ENCODE measurements around the gene ATP2C1.

Gene ATP2C1

DNA sequence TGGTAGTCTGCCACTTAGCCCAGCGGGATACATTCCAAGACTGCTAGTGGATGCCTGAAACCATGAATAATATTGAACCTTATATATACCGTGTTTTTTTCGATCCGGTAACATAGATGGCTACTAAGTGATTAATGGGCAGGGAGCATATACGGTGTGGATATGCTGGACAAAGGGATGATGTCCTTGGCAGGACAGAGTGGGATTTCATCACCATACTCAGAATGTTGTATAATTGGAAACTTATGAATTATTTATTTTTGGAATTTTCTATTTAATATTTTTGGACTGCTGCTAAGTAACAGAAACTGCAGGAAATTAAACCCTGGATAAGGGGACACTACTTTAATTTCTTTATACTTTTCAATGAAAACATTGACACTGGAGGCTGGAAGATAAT is 79.5 kb downstream of the ATP2C1 start:
- peaks cover 8 to 17% of the 10 kb centered on the region in 2 experiments for H3K4me1 ChIP-seq (ENCODE audit: control insufficient read depth in 1 of 2, insufficient read depth in 1 of 2, low read depth in 1 of 2, low read length in 1 of 2)
- peaks cover 41% of the 10 kb centered on the region for H3K36me3 ChIP-seq
- no peak overlapping the region for H3K4me3 ChIP-seq (ENCODE audit: low read depth in 1 of 2, low read length in 1 of 2)
- no peaks in the 10 kb centered on the region for H3K9me3 ChIP-seq
- H3K27me3 ChIP-seq = no peaks in the 10 kb centered on the region
- no peak overlapping the region for H3K27ac ChIP-seq
- TF ChIP-seq, protein P1, sequence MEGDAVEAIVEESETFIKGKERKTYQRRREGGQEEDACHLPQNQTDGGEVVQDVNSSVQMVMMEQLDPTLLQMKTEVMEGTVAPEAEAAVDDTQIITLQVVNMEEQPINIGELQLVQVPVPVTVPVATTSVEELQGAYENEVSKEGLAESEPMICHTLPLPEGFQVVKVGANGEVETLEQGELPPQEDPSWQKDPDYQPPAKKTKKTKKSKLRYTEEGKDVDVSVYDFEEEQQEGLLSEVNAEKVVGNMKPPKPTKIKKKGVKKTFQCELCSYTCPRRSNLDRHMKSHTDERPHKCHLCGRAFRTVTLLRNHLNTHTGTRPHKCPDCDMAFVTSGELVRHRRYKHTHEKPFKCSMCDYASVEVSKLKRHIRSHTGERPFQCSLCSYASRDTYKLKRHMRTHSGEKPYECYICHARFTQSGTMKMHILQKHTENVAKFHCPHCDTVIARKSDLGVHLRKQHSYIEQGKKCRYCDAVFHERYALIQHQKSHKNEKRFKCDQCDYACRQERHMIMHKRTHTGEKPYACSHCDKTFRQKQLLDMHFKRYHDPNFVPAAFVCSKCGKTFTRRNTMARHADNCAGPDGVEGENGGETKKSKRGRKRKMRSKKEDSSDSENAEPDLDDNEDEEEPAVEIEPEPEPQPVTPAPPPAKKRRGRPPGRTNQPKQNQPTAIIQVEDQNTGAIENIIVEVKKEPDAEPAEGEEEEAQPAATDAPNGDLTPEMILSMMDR (IDR thresholded peaks at IDR 0.05) = no peak

DNA sequence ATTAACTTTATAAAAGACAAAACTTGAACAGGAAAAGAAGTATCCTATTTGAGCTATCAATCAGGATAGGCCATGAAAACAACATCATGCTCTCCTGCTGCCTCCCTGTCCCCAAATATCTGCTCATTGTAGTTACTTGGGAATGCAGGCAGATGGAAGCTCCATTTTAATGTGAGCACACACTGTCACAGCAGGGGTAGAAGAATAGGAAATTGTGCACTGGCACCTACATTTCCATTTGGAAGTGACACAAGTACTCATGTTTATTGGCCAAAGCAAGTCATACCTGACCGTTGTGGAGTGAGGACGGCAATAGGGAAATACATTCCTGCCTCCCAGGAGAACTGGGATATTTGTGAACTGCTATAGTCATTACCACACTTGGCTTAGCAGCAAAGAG is 80.3 kb downstream of the ATP2C1 start:
- TF ChIP-seq, protein P1 (IDR thresholded peaks at IDR 0.05) = no peak
- Histone ChIP-seq H3K4me1 (ENCODE audit: control insufficient read depth in 1 of 2, insufficient read depth in 1 of 2, low read depth in 1 of 2, low read length in 1 of 2) (peaks cover 8 to 17% of the 10 kb centered on the region in 2 experiments), H3K9me3 (no peaks in the 10 kb centered on the region), H3K4me3 (ENCODE audit: low read depth in 1 of 2, low read length in 1 of 2) (no peak overlapping the region), H3K27me3 (no peaks in the 10 kb centered on the region), H3K36me3 (peaks cover 36% of the 10 kb centered on the region), H3K27ac (no peak overlapping the region)

DNA sequence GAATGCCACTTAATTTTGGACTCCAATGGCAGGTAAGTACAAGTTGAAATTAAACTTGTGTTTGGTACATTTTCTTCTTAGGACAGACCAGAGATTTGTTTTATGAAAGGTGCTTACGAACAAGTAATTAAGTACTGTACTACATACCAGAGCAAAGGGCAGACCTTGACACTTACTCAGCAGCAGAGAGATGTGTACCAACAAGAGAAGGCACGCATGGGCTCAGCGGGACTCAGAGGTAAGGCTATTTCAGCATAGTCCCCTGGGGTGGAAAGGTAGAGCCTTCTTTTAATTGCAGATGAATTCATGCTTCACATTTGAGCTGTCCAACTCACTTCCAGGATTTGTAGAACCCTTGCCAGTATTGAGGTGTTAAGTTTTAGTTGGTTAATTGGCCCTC is 81.4 kb downstream of the ATP2C1 start:
- no peaks in the 10 kb centered on the region for H3K27me3 ChIP-seq
- no peak overlapping the region for H3K4me3 ChIP-seq (ENCODE audit: low read depth in 1 of 2, low read length in 1 of 2)
- TF ChIP-seq, protein P1 (IDR thresholded peaks at IDR 0.05) = no peak
- H3K36me3 ChIP-seq = peaks cover 31% of the 10 kb centered on the region
- H3K9me3 ChIP-seq = no peaks in the 10 kb centered on the region
- H3K4me1 ChIP-seq (ENCODE audit: control insufficient read depth in 1 of 2, insufficient read depth in 1 of 2, low read depth in 1 of 2, low read length in 1 of 2) = peaks cover 8 to 17% of the 10 kb centered on the region in 2 experiments
- no peak overlapping the region for H3K27ac ChIP-seq

DNA sequence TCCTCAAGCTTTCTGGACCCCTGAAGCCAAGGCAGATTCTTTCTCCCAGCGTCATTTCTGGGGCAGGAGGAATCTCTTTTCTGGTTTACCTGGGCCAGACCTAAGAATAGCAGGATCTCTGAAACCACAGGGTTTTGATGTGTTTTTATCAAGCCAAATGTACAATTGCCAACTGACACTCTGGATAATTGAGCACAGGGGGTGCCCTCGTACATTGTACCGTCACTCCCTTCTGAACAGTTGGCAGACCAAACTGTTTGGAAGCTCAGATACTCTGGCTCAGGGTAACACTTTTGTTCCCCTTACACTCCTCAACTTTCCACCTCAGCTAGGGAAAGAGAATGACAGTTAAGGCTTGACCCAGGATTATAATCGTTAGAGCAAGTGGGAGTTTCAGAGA is 82.8 kb downstream of the ATP2C1 start:
- Histone ChIP-seq H3K27me3 (no peaks in the 10 kb centered on the region), H3K4me1 (ENCODE audit: control insufficient read depth in 1 of 2, insufficient read depth in 1 of 2, low read depth in 1 of 2, low read length in 1 of 2) (peaks cover 8 to 17% of the 10 kb centered on the region in 2 experiments), H3K36me3 (peaks cover 30% of the 10 kb centered on the region), H3K27ac (no peak overlapping the region), H3K9me3 (no peaks in the 10 kb centered on the region), H3K4me3 (ENCODE audit: low read depth in 1 of 2, low read length in 1 of 2) (no peak overlapping the region)
- TF ChIP-seq, protein P1 (IDR thresholded peaks at IDR 0.05) = no peak

DNA sequence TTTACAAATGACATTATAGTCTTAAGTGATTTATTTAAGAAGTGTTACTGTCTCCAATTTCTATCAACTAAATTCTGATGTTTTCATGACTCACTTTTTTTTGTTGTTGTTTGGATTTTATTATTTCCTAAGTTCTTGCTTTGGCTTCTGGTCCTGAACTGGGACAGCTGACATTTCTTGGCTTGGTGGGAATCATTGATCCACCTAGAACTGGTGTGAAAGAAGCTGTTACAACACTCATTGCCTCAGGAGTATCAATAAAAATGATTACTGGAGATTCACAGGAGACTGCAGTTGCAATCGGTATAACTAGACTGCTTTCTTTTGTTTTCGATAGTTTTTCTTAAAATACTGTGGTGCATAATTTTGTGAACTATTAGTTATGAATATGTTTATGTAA is 85.2 kb downstream of the ATP2C1 start:
- Histone ChIP-seq H3K27ac (no peak overlapping the region), H3K36me3 (peaks cover 30% of the 10 kb centered on the region), H3K4me1 (ENCODE audit: control insufficient read depth in 1 of 2, insufficient read depth in 1 of 2, low read depth in 1 of 2, low read length in 1 of 2) (peaks cover 8 to 17% of the 10 kb centered on the region in 2 experiments), H3K27me3 (no peaks in the 10 kb centered on the region), H3K9me3 (no peaks in the 10 kb centered on the region), H3K4me3 (ENCODE audit: low read depth in 1 of 2, low read length in 1 of 2) (no peak overlapping the region)
- TF ChIP-seq, protein P1 (IDR thresholded peaks at IDR 0.05) = no peak

DNA sequence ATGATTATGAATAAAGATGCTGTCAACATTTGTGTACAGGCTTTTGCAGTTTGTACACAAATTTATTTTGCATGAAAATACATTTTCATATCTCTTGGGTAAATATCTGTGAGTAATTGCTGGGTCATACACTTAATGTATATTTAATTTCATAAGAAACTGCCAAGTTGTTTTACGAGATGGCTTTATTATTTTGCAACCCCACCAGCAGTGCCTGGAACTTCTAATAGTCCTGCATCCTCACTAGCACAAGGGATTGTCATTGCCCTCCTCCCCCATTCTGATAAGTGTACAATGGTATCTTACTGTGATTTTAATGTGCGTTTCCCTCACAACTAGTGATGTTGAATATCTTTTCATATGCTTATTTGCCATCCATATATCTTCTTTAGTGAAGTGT is 87.6 kb downstream of the ATP2C1 start:
- no peaks in the 10 kb centered on the region for H3K9me3 ChIP-seq
- no peak overlapping the region for H3K4me3 ChIP-seq (ENCODE audit: low read depth in 1 of 2, low read length in 1 of 2)
- H3K4me1 ChIP-seq (ENCODE audit: control insufficient read depth in 1 of 2, insufficient read depth in 1 of 2, low read depth in 1 of 2, low read length in 1 of 2) = peaks cover 0 to 6% of the 10 kb centered on the region in 2 experiments
- H3K27ac ChIP-seq = no peak overlapping the region
- H3K36me3 ChIP-seq = peaks cover 26% of the 10 kb centered on the region
- TF ChIP-seq, protein P1 (IDR thresholded peaks at IDR 0.05) = no peak
- H3K27me3 ChIP-seq = no peaks in the 10 kb centered on the region

All from neutrophil (primary cell).